GM21381 (cell line): ENCODE measurements around the gene ATP2B2.

Experiments used
- ATAC-seq: cut with Tn5 transposase; IDR thresholded peaks from one replicate; pipeline ENCODE4 v1.9.1; 2021; ENCODE audit warnings: mild to moderate bottlenecking, moderate library complexity; ENCODE audit not compliant: unreplicated experiment

ATP2B2 gene

GRCh38 chr3:10471054-10471688 lies 34.2 kb downstream of the ATP2B2 start:
- no peak for ATAC-seq

- no peak for ATAC-seq
Observed at GRCh38 chr3:10470120-10471053, 35.0 kb downstream of the ATP2B2 start.

- no peak for ATAC-seq
Observed at GRCh38 chr3:10469441-10470119, 35.8 kb downstream of the ATP2B2 start.

GRCh38 chr3:10468613-10469354 lies 36.6 kb downstream of the ATP2B2 start:
- no peak for ATAC-seq

GRCh38 chr3:10467904-10468612 lies 37.3 kb downstream of the ATP2B2 start:
- no peak for ATAC-seq

- no peak for ATAC-seq
Observed at GRCh38 chr3:10467204-10467603, 38.2 kb downstream of the ATP2B2 start.

GRCh38 chr3:10466186-10466585 lies 39.2 kb downstream of the ATP2B2 start:
- no peak for ATAC-seq

- ATAC-seq = no peak
Observed at GRCh38 chr3:10465161-10465560, 40.2 kb downstream of the ATP2B2 start.

- ATAC-seq = no peak
Observed at GRCh38 chr3:10463533-10464434, 41.6 kb downstream of the ATP2B2 start.

- ATAC-seq = no peak
Observed at GRCh38 chr3:10462641-10463532, 42.5 kb downstream of the ATP2B2 start.

GRCh38 chr3:10460951-10461545 lies 44.3 kb downstream of the ATP2B2 start:
- ATAC-seq = no peak

- ATAC-seq = no peak
Observed at GRCh38 chr3:10459954-10460754, 45.2 kb downstream of the ATP2B2 start.

- no peak for ATAC-seq
Observed at GRCh38 chr3:10457560-10457959, 47.8 kb downstream of the ATP2B2 start.

- ATAC-seq = no peak
Observed at GRCh38 chr3:10456981-10457380, 48.4 kb downstream of the ATP2B2 start.

- ATAC-seq = no peak
Observed at GRCh38 chr3:10455545-10455914, 49.9 kb downstream of the ATP2B2 start.

GRCh38 chr3:10454907-10455544 lies 50.4 kb downstream of the ATP2B2 start:
- ATAC-seq = no peak
